ENCODE results near the gene PRRC1. TPM values are rescaled to one million over a fixed set of nuclear protein-coding genes. Genes with fewer than 3 reads are reported as not detected.

Gene PRRC1
- total RNA-seq, 1 experiment from 2014 or later, result 53.2 TPM

- TF ChIP-seq POLR2AphosphoS5 (IDR thresholded peaks at IDR 0.05; ENCODE audit: low read depth, low read length) (no peak), EGR1 (IDR thresholded peaks at IDR 0.05; ENCODE audit: low read depth) (no peak), CEBPB (IDR thresholded peaks at IDR 0.05; ENCODE audit: low read depth) (no peak), YY1 (IDR thresholded peaks at IDR 0.05; ENCODE audit: extremely low read depth, insufficient replicate concordance, low read depth, low read length) (no peak), TCF7L2 (IDR thresholded peaks at IDR 0.05; ENCODE audit: borderline replicate concordance, extremely low read depth, insufficient read depth, insufficient read length) (no peak), ELF1 (IDR thresholded peaks at IDR 0.05; ENCODE audit: borderline replicate concordance, low read depth) (no peak), ZBTB33 (IDR thresholded peaks at IDR 0.05; ENCODE audit: extremely low read depth, insufficient replicate concordance, low read length) (no peak), EZH2phosphoT487 (IDR thresholded peaks at IDR 0.05; ENCODE audit: borderline replicate concordance) (no peak), ATF3 (IDR thresholded peaks at IDR 0.05) (no peak), SP1 (IDR thresholded peaks at IDR 0.05; ENCODE audit: low read depth) (no peak), POLR2A (IDR thresholded peaks at IDR 0.05; ENCODE audit: borderline replicate concordance, extremely low read depth, insufficient read depth, insufficient read length) (no peak), CTCF (IDR thresholded peaks at IDR 0.05 in 2 of 3, conservative IDR thresholded peaks at IDR 0.05 in 1 of 3; ENCODE audit: borderline replicate concordance in 1 of 3, insufficient read depth in 1 of 3, low read depth in 2 of 3, low read length in 2 of 3) (no peak), CBX3 (IDR thresholded peaks at IDR 0.05; ENCODE audit: low read depth) (no peak), JUND (IDR thresholded peaks at IDR 0.05) (no peak), REST (IDR thresholded peaks at IDR 0.05; ENCODE audit: low read depth) (no peak), MAX (IDR thresholded peaks at IDR 0.05) (no peak)
- Histone ChIP-seq H3K79me2 (ENCODE audit: insufficient read depth, low read length) (no peaks in the 10 kb centered on the region), H3K4me1 (ENCODE audit: control insufficient read depth in 1 of 2, insufficient read depth in 2 of 2, low read length in 2 of 2) (no peaks in the 10 kb centered on the region), H3K9me2 (ENCODE audit: insufficient read depth) (no peaks in the 10 kb centered on the region), H3K9ac (ENCODE audit: low read length) (no peak overlapping the region), H3K27ac (ENCODE audit: low read depth, low read length) (no peak overlapping the region), H3K36me3 (ENCODE audit: control insufficient read depth in 1 of 2, insufficient read depth in 2 of 2, low read length in 2 of 2) (no peaks in the 10 kb centered on the region), H4K20me1 (ENCODE audit: insufficient read depth) (no peaks in the 10 kb centered on the region), H2AFZ (ENCODE audit: low read depth, low read length, poor library complexity, severe bottlenecking) (no peak overlapping the region), H3K27me3 (ENCODE audit: insufficient read depth, low read length) (no peaks in the 10 kb centered on the region), H3K4me2 (ENCODE audit: low read length) (no peak overlapping the region), H3K9me3 (ENCODE audit: control insufficient read depth in 1 of 2, insufficient read depth in 1 of 2, low read depth in 1 of 2, low read length in 2 of 2) (no peaks in the 10 kb centered on the region), H3K4me3 (replicated peaks in 1 of 2; ENCODE audit: low read depth in 1 of 2, low read length in 2 of 2) (no peak overlapping the region)
- POLR2A ChIA-PET, result no interaction called here
- CTCF ChIA-PET, result no interaction called here
- ATAC-seq (no peak), DNase-seq (ENCODE audit: low read depth, low spot score) (no peak)
- RAD21 ChIA-PET (ENCODE audit: low non-redundant PET in 1 of 2, low total read pairs in 2 of 2, uncharacterized antibody in 2 of 2, unreplicated experiment in 2 of 2), result no interaction called here
- no TSS peak for BruUV-seq (replicated peaks)
- intact Hi-C loops (cut with micrococcal nuclease), result no loop called here
Observed at GRCh38 chr5:127595484-127596368, 78.3 kb downstream of the PRRC1 start.

Measured in HCT116 (cell line).